H7 (cell line): ENCODE results near the gene CIRBP. TPM values are rescaled to one million over a fixed set of nuclear protein-coding genes. Genes with fewer than 3 reads are reported as not detected.

Experiments
- DNase-seq: peaks from one replicate; pipeline ENCODE4 v3.0.0; 2012
- H3K27me3 ChIP-seq: 2 replicates; pipeline ENCODE4 v1.6.0; 2011; ENCODE audit warnings: mild to moderate bottlenecking, low read length; ENCODE audit not compliant: control insufficient read depth, insufficient read depth
- H3K36me3 ChIP-seq: replicated peaks from 2 replicates; pipeline ENCODE4 v1.5.1; 2011; ENCODE audit warnings: low read length; ENCODE audit not compliant: control insufficient read depth, insufficient read depth
- H3K4me3 ChIP-seq: 2 replicates; pipeline ENCODE4 v1.5.1; 2011; ENCODE audit warnings: low read depth, mild to moderate bottlenecking, control low read depth, low read length, moderate library complexity; ENCODE audit not compliant: insufficient read depth
- total RNA-seq: library from RNA; depleted of rRNA; stranded (reverse); fragments of >200 nt; shearing (Covaris generic); gene quantifications from 2 replicates; pipeline ENCODE4 v1.2.3, GENCODE V29; 2014

Gene CIRBP
- total RNA-seq, 1 experiment from 2014 or later, result 221 TPM

DNA sequence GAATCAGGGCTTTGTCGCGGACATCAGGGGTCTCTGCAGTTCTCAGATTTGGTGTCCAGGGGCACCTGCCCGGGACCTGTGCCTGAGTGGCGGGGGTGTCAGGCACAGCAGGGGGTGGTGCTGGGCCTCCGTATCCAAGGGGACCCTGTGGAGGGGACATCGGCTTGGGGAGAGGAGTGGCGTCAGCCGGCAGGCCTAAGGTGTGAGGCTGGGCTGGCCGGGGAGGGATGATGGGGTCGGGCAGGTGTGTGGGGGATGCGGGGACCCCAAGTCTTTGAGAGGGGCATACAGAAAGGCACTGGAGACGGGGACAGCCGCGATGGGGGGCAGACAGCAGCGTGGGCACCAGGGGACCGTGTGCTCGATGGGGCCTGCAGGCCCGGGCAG is 19.1 kb downstream of the CIRBP start:
- H3K4me3 ChIP-seq, result no peak overlapping the region

DNA sequence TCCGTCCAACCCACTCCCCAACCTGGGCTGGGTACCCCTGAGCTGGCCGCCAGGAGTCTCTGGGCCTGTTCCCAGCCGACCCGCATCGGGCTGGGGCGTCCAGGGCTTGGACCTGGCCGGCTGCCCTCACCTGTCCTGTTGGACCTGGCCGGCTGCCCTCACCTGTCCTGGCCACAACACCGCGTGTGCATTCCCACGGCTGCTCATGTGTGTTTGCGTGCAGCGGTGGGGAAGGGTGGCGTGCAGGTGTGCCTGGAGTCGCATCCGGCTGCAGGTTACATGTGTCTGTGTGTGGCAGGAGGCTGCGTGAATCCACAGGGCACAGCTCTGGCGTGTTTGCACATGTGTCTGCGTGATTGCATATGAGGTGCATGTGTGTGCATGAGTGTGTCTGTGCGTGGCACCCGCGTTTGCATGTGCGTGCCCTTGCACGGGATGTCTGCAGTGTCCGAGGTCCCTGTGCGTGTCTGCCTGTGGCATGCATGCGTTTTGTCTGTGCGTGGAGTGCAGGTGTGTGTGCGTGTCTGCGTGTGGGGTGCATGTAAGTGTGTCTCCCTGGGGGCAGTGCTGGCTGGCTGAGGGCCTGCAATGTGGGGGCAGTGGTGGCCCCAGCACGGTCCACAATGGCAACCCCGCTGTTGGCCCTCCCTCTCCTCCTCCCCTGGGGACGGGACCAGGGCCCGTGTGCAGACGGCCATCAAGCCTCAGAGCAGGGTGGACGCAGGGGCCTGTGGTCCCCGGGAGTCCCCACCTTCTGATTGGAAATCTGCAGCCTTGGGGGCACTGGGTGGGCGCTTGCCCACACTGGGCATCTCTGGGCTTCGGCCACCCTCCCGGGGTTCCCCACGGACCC is 19.9 kb downstream of the CIRBP start:
- Histone ChIP-seq H3K4me3 (no peak overlapping the region), H3K27me3 (peaks cover 13% of the 10 kb centered on the region), H3K36me3 (no peaks in the 10 kb centered on the region)
- no peak for DNase-seq

More for the DNA sequence above, 19.1 kb downstream of the CIRBP start:
- peak; percentile 78 for DNase-seq
- Histone ChIP-seq H3K27me3 (peaks cover 13% of the 10 kb centered on the region), H3K36me3 (no peaks in the 10 kb centered on the region)

DNA sequence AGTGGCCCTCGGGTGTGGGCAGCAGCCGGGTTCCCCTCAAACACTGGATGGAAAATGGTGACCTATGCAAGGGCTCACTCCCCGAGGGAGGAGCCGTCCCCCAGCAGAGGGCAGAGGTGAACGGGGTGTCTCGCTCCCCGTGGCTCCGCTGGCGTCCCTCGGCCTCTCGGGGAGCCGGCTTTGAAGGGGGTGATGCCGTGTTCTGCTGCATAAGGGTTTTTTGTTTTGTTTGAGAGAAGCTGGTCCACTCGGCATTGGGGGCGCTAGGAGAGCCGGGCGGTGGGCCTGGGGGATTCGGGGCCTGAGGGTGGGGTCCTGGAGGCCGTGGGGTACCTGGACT is 20.5 kb downstream of the CIRBP start:
- H3K4me3 ChIP-seq, result no peak overlapping the region
- H3K27me3 ChIP-seq, result peaks cover 10% of the 10 kb centered on the region

DNA sequence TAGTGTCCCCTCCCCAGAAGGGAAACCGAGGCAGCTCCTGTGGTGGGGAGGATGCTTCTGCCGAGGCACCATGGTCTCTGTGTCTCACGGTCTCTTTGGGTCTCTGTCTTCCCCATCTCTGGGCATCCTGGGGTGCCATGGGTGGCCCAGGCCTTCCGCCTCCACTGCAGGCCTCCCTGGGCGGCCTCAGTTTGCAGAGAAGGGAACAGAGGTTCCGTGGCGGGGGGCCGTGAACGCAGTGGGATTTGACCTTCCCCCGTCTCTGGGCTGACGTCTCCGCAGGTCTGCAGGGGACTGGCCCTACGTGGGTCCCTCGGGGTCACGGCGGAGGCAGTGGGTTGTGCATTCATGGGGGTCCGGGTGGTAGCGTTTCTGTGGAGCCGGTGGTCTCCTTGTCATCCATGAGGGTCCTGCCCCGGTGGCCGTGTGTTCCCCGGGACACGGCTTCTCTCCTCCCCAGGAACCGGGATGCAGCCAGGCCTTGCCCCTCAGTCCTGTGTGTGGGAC is 21.1 kb downstream of the CIRBP start:
- Histone ChIP-seq H3K4me3 (no peak overlapping the region), H3K27me3 (peaks cover 9% of the 10 kb centered on the region; the same call in 1 of the 2 replicates), H3K36me3 (no peaks in the 10 kb centered on the region)
- DNase-seq, result no peak

More for the DNA sequence above, 20.5 kb downstream of the CIRBP start:
- H3K36me3 ChIP-seq, result no peaks in the 10 kb centered on the region
- peak; percentile 81 for DNase-seq

DNA sequence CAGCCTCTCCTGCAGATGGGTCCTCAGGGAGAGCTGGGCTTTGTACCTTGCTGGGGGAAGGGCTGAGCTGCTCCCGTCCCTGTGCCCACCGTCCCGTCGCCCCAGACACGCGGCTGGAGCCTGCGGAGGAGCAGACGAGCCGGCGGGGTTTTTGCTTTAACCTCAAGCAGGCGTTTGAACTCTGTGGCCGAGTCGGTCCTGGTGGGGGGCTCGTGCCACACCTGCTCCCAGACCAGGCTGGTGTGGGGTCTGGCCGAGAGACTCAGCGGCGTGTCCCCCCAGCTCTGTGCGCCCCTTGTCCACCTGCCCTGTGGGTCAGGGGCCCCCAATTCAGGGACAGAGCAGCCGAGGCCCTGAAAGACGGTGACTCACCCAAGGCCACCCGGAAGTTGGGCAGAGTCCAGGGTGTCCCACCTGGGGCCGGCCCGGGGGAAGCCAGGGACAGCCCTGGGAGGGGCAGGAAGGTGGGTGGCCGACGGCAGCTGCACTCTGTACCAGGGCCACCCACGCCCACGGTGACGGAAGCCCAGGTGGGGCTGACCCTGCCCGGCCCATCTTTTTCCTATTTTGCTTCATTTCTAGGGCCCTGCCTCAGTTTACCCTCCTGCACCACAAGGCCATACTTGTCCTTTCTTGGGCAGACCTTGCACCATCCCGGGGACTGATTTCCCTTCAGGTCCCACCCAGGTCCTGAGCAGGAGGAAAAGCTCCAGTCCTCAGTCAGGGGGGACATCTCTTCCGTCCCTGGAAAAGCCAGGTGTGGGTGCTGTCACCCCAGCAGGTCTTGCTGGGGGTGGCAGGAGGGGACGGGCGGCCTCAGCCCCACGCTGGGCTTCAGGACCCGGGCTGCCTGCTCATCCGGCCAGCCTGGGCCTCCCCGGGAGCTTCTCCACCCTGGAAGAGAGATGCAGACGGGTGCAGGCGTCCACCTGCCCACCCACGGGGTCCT is 21.8 kb downstream of the CIRBP start:
- Histone ChIP-seq H3K4me3 (no peak overlapping the region), H3K36me3 (no peaks in the 10 kb centered on the region), H3K27me3 (peaks cover 8% of the 10 kb centered on the region; the same call in 1 of the 2 replicates)
- DNase-seq, result peak; percentile 71

DNA sequence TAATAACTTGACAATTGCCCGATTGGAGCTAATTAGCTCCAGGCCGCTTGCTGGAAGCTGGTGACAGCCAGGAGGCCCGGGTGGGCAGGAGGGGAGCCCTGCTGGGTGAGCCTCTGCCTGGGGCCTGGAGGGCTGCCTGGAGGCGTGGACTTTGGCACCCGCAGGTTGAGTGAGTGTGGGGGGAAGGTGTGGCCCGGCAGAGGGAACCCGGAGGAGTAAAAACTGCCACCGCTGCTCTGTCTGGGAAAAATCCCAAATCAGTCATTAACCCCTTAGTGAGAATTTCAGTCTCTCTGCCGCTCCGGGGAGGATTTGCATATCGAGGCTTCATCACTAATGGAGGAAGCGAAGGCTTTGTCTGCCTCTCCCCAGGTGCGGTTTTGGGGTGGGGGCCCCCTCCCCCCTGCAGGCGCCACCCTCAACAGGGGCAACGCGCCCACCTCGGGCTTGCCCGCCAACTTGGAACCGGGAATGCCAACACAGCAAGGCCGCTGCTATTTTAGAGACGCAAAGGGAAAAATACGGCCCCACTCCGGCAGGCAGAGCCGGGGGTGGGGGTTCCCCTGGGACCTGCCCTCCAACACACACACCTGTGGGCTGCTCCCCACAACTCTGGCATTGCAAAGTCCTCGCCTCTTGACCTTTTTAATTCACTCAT is 22.8 kb downstream of the CIRBP start:
- peaks cover 4% of the 10 kb centered on the region; the same call in 1 of the 2 replicates for H3K27me3 ChIP-seq
- no peaks in the 10 kb centered on the region for H3K36me3 ChIP-seq
- DNase-seq, result no peak
- no peak overlapping the region for H3K4me3 ChIP-seq

DNA sequence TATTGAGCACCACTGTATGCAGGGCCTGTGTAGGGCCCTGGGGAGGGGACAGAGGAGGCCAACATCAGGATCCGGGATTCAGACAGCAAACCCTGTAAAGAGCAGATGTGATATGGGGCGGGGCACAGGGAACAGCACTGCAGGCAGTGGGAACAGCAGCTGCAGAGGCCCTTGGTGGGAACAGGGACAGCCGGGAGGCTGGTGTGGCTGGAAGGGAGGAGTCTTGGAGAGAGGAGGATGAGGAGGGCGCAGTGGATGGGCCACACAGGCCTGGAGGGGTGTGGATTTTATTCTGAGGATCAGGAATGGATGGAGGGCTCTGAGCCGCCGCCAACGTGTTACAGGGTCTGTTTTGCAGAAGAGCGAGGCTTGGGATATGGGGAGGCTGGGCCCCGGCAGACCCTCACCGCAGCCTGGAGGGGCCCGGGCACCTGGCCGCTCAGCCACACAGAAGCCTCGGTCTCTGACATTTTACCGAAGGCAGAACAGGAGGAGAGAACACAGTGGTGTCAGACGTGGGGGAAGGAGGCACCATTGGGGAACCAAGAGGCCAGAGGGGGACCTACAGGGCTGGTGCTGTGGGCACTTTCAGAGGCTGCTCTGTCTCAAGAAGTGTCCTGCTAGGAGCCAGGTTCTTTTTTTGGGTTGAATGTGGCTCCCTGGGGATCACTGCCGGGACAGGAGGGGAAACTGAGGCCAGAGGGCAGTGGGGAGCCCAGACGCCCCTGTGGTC is 23.5 kb downstream of the CIRBP start:
- Histone ChIP-seq H3K4me3 (no peak overlapping the region), H3K36me3 (no peaks in the 10 kb centered on the region), H3K27me3 (peaks cover 4% of the 10 kb centered on the region; the same call in 1 of the 2 replicates)
- DNase-seq, result no peak

DNA sequence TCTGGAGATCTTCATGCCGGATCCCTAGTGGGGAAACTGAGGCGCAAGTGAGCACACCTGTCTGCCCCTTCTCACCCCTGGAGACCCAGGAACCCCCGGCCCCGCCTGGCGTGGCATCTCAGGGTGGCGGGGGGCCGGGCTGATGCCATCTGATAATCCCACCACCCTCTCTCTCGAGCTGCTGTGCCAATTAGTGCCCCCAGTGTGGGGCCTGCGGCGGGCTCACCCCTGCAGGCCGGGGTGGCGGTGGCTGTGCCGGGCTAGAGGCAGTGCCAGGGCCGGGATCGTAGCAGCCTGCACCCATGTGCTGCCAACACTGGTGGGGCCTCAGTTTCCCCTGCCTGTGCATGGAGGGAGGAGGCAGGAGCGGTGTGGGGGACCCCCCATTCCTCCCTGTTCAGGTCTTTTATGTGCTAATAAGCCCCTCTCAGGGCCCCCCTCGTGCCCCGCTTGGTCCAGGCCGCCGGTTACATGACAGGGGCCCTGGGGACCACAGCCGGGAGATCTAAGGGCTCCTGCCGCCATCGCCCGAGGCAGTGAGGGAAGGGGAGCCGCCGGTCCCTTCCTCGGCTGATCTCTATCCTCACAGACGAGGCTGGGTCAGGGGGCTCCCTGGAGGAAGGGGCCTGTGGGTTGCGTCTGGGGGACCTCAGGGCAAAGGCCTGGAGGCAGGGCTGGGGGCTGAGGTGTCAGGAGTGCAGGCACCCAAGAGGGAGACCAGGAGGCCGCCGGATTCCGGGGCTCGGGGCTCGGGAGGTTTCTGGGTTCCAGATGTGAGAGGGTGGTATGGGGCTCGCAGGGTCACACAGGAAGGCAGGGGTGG is 24.9 kb downstream of the CIRBP start:
- Histone ChIP-seq H3K27me3 (peaks cover 4% of the 10 kb centered on the region; the same call in 1 of the 2 replicates), H3K4me3 (no peak overlapping the region), H3K36me3 (no peaks in the 10 kb centered on the region)
- no peak for DNase-seq

DNA sequence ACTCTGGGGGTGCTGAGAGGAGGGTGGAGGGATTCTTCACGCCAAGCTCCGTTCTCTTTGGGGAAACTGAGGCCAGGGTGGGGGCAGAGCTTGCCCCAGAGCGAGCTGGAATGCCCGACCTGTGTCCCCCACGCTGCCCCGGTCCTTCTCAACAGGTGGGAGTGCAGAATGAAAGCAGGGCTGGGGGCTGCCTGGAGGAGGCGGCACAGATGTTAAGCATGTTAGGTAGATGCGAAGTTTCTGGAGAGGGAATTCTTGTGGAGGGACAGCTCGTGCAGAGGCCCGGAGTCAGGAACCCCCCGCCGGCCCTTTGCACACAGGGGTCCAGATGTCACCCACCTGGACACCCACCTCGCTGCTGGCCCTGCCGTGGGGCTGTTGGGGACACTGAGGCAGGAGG is 25.6 kb downstream of the CIRBP start:
- Histone ChIP-seq H3K27me3 (peaks cover 4% of the 10 kb centered on the region; the same call in 1 of the 2 replicates), H3K4me3 (no peak overlapping the region), H3K36me3 (no peaks in the 10 kb centered on the region)
- no peak for DNase-seq

DNA sequence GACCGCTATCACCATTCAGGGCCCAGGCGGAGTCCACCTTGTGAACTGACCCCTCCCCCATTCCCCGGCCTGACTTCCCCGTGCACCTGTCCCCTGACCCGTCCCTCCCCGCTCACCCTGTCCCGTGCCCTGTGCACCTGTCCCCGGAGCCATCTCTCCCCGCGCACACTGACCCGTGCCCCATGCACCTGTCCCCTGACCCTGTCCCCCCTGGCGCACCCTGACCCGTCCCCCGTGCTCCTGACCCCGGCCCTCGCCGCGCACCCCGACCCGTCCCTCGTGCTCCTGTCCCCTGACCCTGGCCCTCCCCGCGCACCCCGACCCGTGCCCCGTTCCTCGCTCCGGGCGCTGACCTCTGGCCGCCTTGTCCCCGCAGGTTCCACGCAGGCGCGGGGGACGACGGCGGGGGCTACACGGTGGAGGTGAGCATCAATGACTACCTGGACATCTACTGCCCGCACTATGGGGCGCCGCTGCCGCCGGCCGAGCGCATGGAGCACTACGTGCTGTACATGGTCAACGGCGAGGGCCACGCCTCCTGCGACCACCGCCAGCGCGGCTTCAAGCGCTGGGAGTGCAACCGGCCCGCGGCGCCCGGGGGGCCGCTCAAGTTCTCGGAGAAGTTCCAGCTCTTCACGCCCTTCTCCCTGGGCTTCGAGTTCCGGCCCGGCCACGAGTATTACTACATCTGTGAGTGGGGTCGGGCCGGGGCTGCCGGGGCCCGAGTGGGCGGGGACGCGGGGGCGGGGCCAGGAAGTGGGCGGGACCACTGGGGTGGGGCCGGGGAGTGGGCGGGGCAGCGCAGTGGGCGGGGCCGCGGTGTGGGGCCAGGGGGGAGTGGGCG is 26.3 kb downstream of the CIRBP start:
- peak; percentile 100 for DNase-seq
- H3K36me3 ChIP-seq, result no peaks in the 10 kb centered on the region
- peak overlapping the region; percentile 49 for H3K4me3 ChIP-seq
- peaks cover 4% of the 10 kb centered on the region; the same call in 1 of the 2 replicates for H3K27me3 ChIP-seq

DNA sequence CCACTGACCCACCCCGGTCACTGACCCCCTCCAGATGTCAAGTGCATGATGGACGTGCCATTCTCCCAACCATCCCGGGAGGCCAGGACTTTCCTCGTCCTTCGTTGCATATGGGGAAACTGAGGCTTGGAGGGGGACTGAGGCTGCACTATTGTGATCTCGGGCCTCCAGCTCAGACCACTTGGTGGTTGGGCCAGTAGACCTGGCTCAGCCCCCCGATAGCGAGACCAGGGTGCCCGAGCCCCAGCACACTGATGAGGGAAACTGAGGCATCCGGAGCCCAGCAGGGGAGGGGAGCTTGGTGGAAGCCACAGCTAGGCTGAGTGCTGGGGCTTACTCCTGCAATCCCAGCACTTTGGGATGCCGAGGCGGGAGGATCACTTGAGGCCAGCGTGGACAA is 26.9 kb downstream of the CIRBP start:
- DNase-seq, result no peak
- H3K4me3 ChIP-seq, result no peak overlapping the region
- no peaks in the 10 kb centered on the region for H3K36me3 ChIP-seq
- peaks cover 4% of the 10 kb centered on the region; the same call in 1 of the 2 replicates for H3K27me3 ChIP-seq

DNA sequence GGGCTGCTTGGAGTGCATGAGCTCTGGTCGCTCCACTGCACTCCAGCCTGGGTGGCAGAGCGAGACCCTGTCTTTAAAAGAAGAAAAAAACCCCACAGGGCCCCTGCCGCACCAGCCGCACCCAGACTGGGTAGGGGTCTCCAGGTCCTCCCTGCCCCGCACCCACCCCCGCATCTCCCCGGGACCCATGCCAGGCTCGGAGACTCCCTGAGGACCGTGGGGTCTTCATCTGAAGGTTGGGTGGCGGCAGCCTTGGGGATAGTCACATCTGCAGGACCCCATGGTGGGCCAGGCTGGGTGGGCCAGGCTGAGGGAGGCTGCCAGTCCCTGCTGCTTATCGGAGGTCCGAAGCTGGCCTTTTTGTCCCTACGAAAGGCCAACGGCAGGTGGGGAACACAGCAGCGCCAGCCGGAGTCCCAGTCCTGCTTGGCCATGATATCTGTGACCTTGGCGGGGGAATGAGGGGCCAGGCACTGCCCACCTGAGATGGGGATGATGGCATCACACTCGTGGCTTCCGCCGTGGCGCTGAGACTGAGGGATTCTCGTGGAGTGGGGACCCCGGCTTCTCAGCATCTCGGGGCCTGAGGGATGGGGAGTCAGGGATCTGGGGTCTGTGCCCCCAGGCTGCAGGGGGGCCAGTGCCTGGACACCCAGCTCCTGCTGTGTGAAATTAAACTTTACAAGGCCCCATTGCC is 27.6 kb downstream of the CIRBP start:
- Histone ChIP-seq H3K36me3 (no peaks in the 10 kb centered on the region), H3K27me3 (peaks cover 4% of the 10 kb centered on the region; the same call in 1 of the 2 replicates), H3K4me3 (no peak overlapping the region)
- no peak for DNase-seq
